AG09319 (cell line): ENCODE results near the gene RAP1B.
"Not testable (repeated sequence)": the region's sequence is repeated elsewhere in the genome, so short reads cannot be mapped to it uniquely, and the experiment has no call there.

Experiments
- DNase-seq: peaks from one replicate; pipeline ENCODE4 v3.0.0-alpha.2; 2010; ENCODE audit warnings: low read depth; ENCODE audit errors: extremely low read depth
- CTCF ChIP-seq: IDR thresholded peaks from 2 replicates; pipeline ENCODE4 v1.5.1; 2011; ENCODE audit warnings: low read depth, mild to moderate bottlenecking, inconsistent platforms, low read length, moderate library complexity

RAP1B gene

GRCh38 chr12:68671179-68671578 is 60.5 kb downstream of the RAP1B start:
- DNase-seq = no peak
- no peak for TF ChIP-seq CTCF

- no peak for TF ChIP-seq CTCF
- no peak for DNase-seq
These were observed 63.1 kb downstream of the RAP1B start for GRCh38 chr12:68673788-68674187.

GRCh38 chr12:68674376-68674775 is 63.7 kb downstream of the RAP1B start:
- no peak for TF ChIP-seq CTCF
- DNase-seq = no peak

GRCh38 chr12:68675101-68675842 is 64.6 kb downstream of the RAP1B start:
- DNase-seq = no peak
- no peak for TF ChIP-seq CTCF

GRCh38 chr12:68676854-68677253 is 66.2 kb downstream of the RAP1B start:
- DNase-seq = not testable (repeated sequence)

- no peak for DNase-seq
- no peak for TF ChIP-seq CTCF
These were observed 75.5 kb downstream of the RAP1B start for GRCh38 chr12:68686262-68686594.

GRCh38 chr12:68686595-68687521 is 76.2 kb downstream of the RAP1B start, which contains the start of gene NUP107:
TSS of gene NUP107 (plus strand) at chr12:68686978. CDS start at chr12:68687066, 88 bp downstream.
- DNase-seq = peak; percentile 98
- peak; percentile 17 for TF ChIP-seq CTCF
